Right atrium auricular region (tissue), 2 donors: Measurements from ENCODE around the gene FLT4. TPM values are rescaled to one million over a fixed set of nuclear protein-coding genes. Genes with fewer than 3 reads are reported as not detected.

Source experiments
- DNase-seq: peaks from one replicate; pipeline ENCODE4 v3.0.0-alpha.2; 2019; ENCODE audit warnings: low spot score
- H3K27ac ChIP-seq, 2 donors: fragments of 200-600 bp; sonication (generic); 1 replicate in 1 of 2; 2 replicates in 1 of 2; pipeline ENCODE4 v1.5.1; 2016 to 2019
- H3K27me3 ChIP-seq, 2 donors: fragments of 200-600 bp; sonication (generic); one replicate each; pipeline versions ENCODE4 v1.5.1 to v1.6.0; 2017 to 2019
- H3K36me3 ChIP-seq: fragments of 200-600 bp; sonication (generic); one replicate; pipeline ENCODE4 v1.5.1; 2016
- H3K4me1 ChIP-seq, 2 donors: fragments of 200-600 bp; sonication (generic); one replicate each; pipeline versions ENCODE4 v1.5.1 to v1.6.0; 2017 to 2019
- H3K4me3 ChIP-seq, 2 donors: fragments of 200-600 bp; sonication (generic); 1 replicate in 1 of 2; 2 replicates in 1 of 2; pipeline ENCODE4 v1.5.1; 2017 to 2019; ENCODE audit warnings: mild to moderate bottlenecking in 1 of 2, moderate library complexity in 1 of 2
- H3K9me3 ChIP-seq, 2 donors: fragments of 200-600 bp; sonication (generic); one replicate each; pipeline ENCODE4 v1.5.1; 2019
- CTCF ChIP-seq, 2 donors: fragments of 200-600 bp; sonication (generic); IDR thresholded peaks; one replicate each; pipeline ENCODE4 v1.5.1; 2019; ENCODE audit warnings: antibody characterized with exemption in 2 of 2
- total RNA-seq, 2 donors: library from RNA; depleted of rRNA; stranded (reverse); fragments of >200 nt; gene quantifications; one replicate each; pipeline ENCODE4 v1.1.0, GENCODE V29; 2016

The FLT4 gene
- total RNA-seq, 2 donors from 2014 or later: 2.0 to 4.2 TPM

- Histone ChIP-seq H3K36me3 (no peaks in the 10 kb centered on the region), H3K9me3 (no peaks in the 10 kb centered on the region), H3K4me1 (no peaks in the 10 kb centered on the region), H3K27me3 (no peaks in the 10 kb centered on the region), H3K4me3 (no peak overlapping the region), H3K27ac (no peak overlapping the region)
- no peak for DNase-seq
- no peak for TF ChIP-seq CTCF (IDR thresholded peaks at IDR 0.05)
These were observed 16.6 kb downstream of the FLT4 start for GRCh38 chr5:180632768-180633167.

- TF ChIP-seq CTCF (IDR thresholded peaks at IDR 0.05): no peak
- Histone ChIP-seq H3K4me3 (no peak overlapping the region), H3K9me3 (no peaks in the 10 kb centered on the region), H3K27me3 (no peaks in the 10 kb centered on the region), H3K4me1 (no peaks in the 10 kb centered on the region), H3K27ac (no peak overlapping the region), H3K36me3 (no peaks in the 10 kb centered on the region)
- DNase-seq: no peak
These were observed 17.6 kb downstream of the FLT4 start for GRCh38 chr5:180631549-180632383.

GRCh38 chr5:180630426-180630825, 19.0 kb downstream of the FLT4 start:
- TF ChIP-seq CTCF (IDR thresholded peaks at IDR 0.05): no peak
- DNase-seq: no peak
- Histone ChIP-seq H3K9me3 (no peaks in the 10 kb centered on the region), H3K27me3 (no peaks in the 10 kb centered on the region), H3K4me3 (no peak overlapping the region), H3K36me3 (no peaks in the 10 kb centered on the region), H3K4me1 (no peaks in the 10 kb centered on the region), H3K27ac (no peak overlapping the region)

GRCh38 chr5:180629831-180630382, 19.5 kb downstream of the FLT4 start:
- Histone ChIP-seq H3K4me3 (no peak overlapping the region), H3K27me3 (no peaks in the 10 kb centered on the region), H3K36me3 (no peaks in the 10 kb centered on the region), H3K27ac (no peak overlapping the region), H3K9me3 (no peaks in the 10 kb centered on the region), H3K4me1 (no peaks in the 10 kb centered on the region)
- no peak for TF ChIP-seq CTCF (IDR thresholded peaks at IDR 0.05)
- DNase-seq: no peak

- H3K9me3 ChIP-seq: no peaks in the 10 kb centered on the region
- no peak overlapping the region for H3K27ac ChIP-seq
- peaks cover 0 to 4% of the 10 kb centered on the region in 2 donors for H3K4me1 ChIP-seq
- no peaks in the 10 kb centered on the region for H3K27me3 ChIP-seq
- no peak overlapping the region for H3K4me3 ChIP-seq
- TF ChIP-seq CTCF (IDR thresholded peaks at IDR 0.05): no peak
- no peak for DNase-seq
- H3K36me3 ChIP-seq: no peaks in the 10 kb centered on the region
These were observed 20.3 kb downstream of the FLT4 start for GRCh38 chr5:180628827-180629750.
